DOHH2 (cell line): Measurements from ENCODE around the gene SEPTIN11.

Experiments
- CTCF ChIP-seq: fragments of 200-600 bp; sonication (generic); IDR thresholded peaks from one replicate; pipeline ENCODE4 v1.5.1; 2014; ENCODE audit warnings: antibody characterized with exemption, mild to moderate bottlenecking, low read depth, low read length; ENCODE audit not compliant: poor library complexity, severe bottlenecking
- EZH2phosphoT487 ChIP-seq: fragments of 200-600 bp; sonication (generic); IDR thresholded peaks from 2 replicates; pipeline ENCODE4 v1.6.1; 2017; ENCODE audit warnings: borderline replicate concordance, mild to moderate bottlenecking, antibody characterized with exemption, low read length, moderate library complexity, mixed read lengths

GRCh38 chr4:76943790-76944189 is 5.8 kb upstream of the SEPTIN11 start:
- TF ChIP-seq CTCF (no peak), EZH2phosphoT487 (no peak)
